Renal cortex interstitium (tissue), 15 donors: ENCODE measurements around the gene NDUFA8. TPM values are rescaled to one million over a fixed set of nuclear protein-coding genes. Genes with fewer than 3 reads are reported as not detected.

Experiments
- DNase-seq, 11 donors: peaks; one replicate each; pipeline ENCODE4 v3.0.0-alpha.2; 2013; ENCODE audit warnings: low read depth in 9 of 11, low spot score in 4 of 11; ENCODE audit errors: extremely low read depth in 1 of 11
- long read RNA-seq, 16 experiments: transcript quantifications; one replicate each; lab custom pipeline, GENCODE V29; 2026
- polyA plus RNA-seq, 3 donors: library from polyadenylated mRNA; unstranded; fragments of 120-200 nt; gene quantifications; one replicate each; pipeline ENCODE4 v1.2.1, GENCODE V29; 2013; ENCODE audit not compliant: insufficient read length in 3 of 3

The NDUFA8 gene
- polyA plus RNA-seq, result 10 to 100 TPM; 71.7 to 90.3 (median 79.6) TPM
- long read RNA-seq, donor 1, transcript NDUFA8-201 (4 exons, 844 nt), result major isoform, 51 of 66 reads
- long read RNA-seq, donor 1, partial matches to known transcripts, result 15 of 66 reads
- long read RNA-seq, donor 1, other reads (novel, unspliced or antisense), result 0 of 66 reads
- long read RNA-seq, donor 2, transcript NDUFA8-201 (4 exons, 844 nt), result major isoform, 48 of 75 reads
- long read RNA-seq, donor 2, partial matches to known transcripts, result 27 of 75 reads
- long read RNA-seq, donor 2, other reads (novel, unspliced or antisense), result 0 of 75 reads
- long read RNA-seq, donor 3, transcript NDUFA8-201 (4 exons, 844 nt), result major isoform, 90 of 124 reads
- long read RNA-seq, donor 3, partial matches to known transcripts, result 34 of 124 reads
- long read RNA-seq, donor 3, other reads (novel, unspliced or antisense), result 0 of 124 reads
- long read RNA-seq, donor 4, transcript NDUFA8-201 (4 exons, 844 nt), result major isoform, 66 of 93 reads
- long read RNA-seq, donor 4, partial matches to known transcripts, result 27 of 93 reads
- long read RNA-seq, donor 4, other reads (novel, unspliced or antisense), result 0 of 93 reads
- long read RNA-seq, donor 5, result 0 reads
- long read RNA-seq, donor 6, transcript NDUFA8-201 (4 exons, 844 nt), result major isoform, 64 of 93 reads
- long read RNA-seq, donor 6, partial matches to known transcripts, result 29 of 93 reads
- long read RNA-seq, donor 6, other reads (novel, unspliced or antisense), result 0 of 93 reads
- long read RNA-seq, donor 7, transcript NDUFA8-201 (4 exons, 844 nt), result major isoform, 75 of 106 reads
- long read RNA-seq, donor 7, partial matches to known transcripts, result 31 of 106 reads
- long read RNA-seq, donor 7, other reads (novel, unspliced or antisense), result 0 of 106 reads
- long read RNA-seq, donor 8, transcript NDUFA8-201 (4 exons, 844 nt), result major isoform, 118 of 169 reads
- long read RNA-seq, donor 8, partial matches to known transcripts, result 51 of 169 reads
- long read RNA-seq, donor 8, other reads (novel, unspliced or antisense), result 0 of 169 reads
- long read RNA-seq, donor 9, transcript NDUFA8-201 (4 exons, 844 nt), result major isoform, 70 of 97 reads
- long read RNA-seq, donor 9, partial matches to known transcripts, result 27 of 97 reads
- long read RNA-seq, donor 9, other reads (novel, unspliced or antisense), result 0 of 97 reads
- long read RNA-seq, donor 10, transcript NDUFA8-201 (4 exons, 844 nt), result major isoform, 80 of 132 reads
- long read RNA-seq, donor 10, partial matches to known transcripts, result 45 of 132 reads
- long read RNA-seq, donor 10, other reads (novel, unspliced or antisense), result 7 of 132 reads
- long read RNA-seq, donor 11, transcript NDUFA8-201 (4 exons, 844 nt), result major isoform, 41 of 41 reads
- long read RNA-seq, donor 11, partial matches to known transcripts, result 0 of 41 reads
- long read RNA-seq, donor 11, other reads (novel, unspliced or antisense), result 0 of 41 reads
- long read RNA-seq, donor 12, transcript NDUFA8-201 (4 exons, 844 nt), result major isoform, 28 of 37 reads
- long read RNA-seq, donor 12, partial matches to known transcripts, result 9 of 37 reads
- long read RNA-seq, donor 12, other reads (novel, unspliced or antisense), result 0 of 37 reads
- long read RNA-seq, donor 13, result 0 reads
- long read RNA-seq, donor 14, transcript NDUFA8-201 (4 exons, 844 nt), result major isoform, 71 of 98 reads
- long read RNA-seq, donor 14, partial matches to known transcripts, result 27 of 98 reads
- long read RNA-seq, donor 14, other reads (novel, unspliced or antisense), result 0 of 98 reads
- long read RNA-seq, donor 15, transcript NDUFA8-201 (4 exons, 844 nt), result major isoform, 24 of 42 reads
- long read RNA-seq, donor 15, partial matches to known transcripts, result 13 of 42 reads
- long read RNA-seq, donor 15, other reads (novel, unspliced or antisense), result 5 of 42 reads
- long read RNA-seq, donor 16, transcript NDUFA8-201 (4 exons, 844 nt), result major isoform, 179 of 244 reads
- long read RNA-seq, donor 16, partial matches to known transcripts, result 56 of 244 reads
- long read RNA-seq, donor 16, other reads (novel, unspliced or antisense), result 9 of 244 reads

GRCh38 chr9:122159026-122159924, at the start of gene NDUFA8, which contains the start of gene MORN5:
NDUFA8 (minus strand) TSS chr9:122159779; CDS start chr9:122159677, 102 bp downstream.
MORN5 (plus strand) TSS chr9:122159908; CDS start chr9:122159973, 65 bp downstream.
- peak; percentile 94 to 97 (median 96) for DNase-seq

GRCh38 chr9:122207096-122207495, 47.5 kb upstream of the NDUFA8 start:
- DNase-seq, result no peak

GRCh38 chr9:122206118-122207046, 46.8 kb upstream of the NDUFA8 start:
- DNase-seq, result no peak

GRCh38 chr9:122205176-122205575, 45.6 kb upstream of the NDUFA8 start:
- DNase-seq, result no peak

- no peak for DNase-seq
These were observed 44.9 kb upstream of the NDUFA8 start for GRCh38 chr9:122204491-122204890.

GRCh38 chr9:122204055-122204454, 44.5 kb upstream of the NDUFA8 start:
- no peak for DNase-seq

- no peak for DNase-seq
These were observed 42.5 kb upstream of the NDUFA8 start for GRCh38 chr9:122202111-122202510.

- no peak for DNase-seq
These were observed 42.1 kb upstream of the NDUFA8 start for GRCh38 chr9:122201641-122202040.

GRCh38 chr9:122200960-122201595, 41.5 kb upstream of the NDUFA8 start:
- no peak for DNase-seq

- DNase-seq, result no peak
These were observed 38.3 kb upstream of the NDUFA8 start for GRCh38 chr9:122197882-122198281.

GRCh38 chr9:122197426-122197825, 37.8 kb upstream of the NDUFA8 start:
- no peak for DNase-seq

GRCh38 chr9:122195875-122196274, 36.3 kb upstream of the NDUFA8 start:
- DNase-seq, result no peak

- no peak for DNase-seq
These were observed 34.1 kb upstream of the NDUFA8 start for GRCh38 chr9:122193651-122194050.

GRCh38 chr9:122192914-122193525, 33.4 kb upstream of the NDUFA8 start:
- no peak for DNase-seq
